ENCODE results near the gene ZDHHC5.

- TF ChIP-seq CTCF (conservative IDR thresholded peaks at IDR 0.05; ENCODE audit: low read depth, low read length) (no peak), CEBPB (IDR thresholded peaks at IDR 0.05; ENCODE audit: low read depth, low read length) (no peak), POLR2A (IDR thresholded peaks at IDR 0.05; ENCODE audit: low read depth, low read length) (no peak), BHLHE40 (IDR thresholded peaks at IDR 0.05; ENCODE audit: low read depth, low read length) (no peak), CHD1 (IDR thresholded peaks at IDR 0.05; ENCODE audit: low read depth, low read length) (no peak), SMC3 (IDR thresholded peaks at IDR 0.05; ENCODE audit: low read depth, low read length) (no peak)
Measured at GRCh38 chr11:57638811-57639320, 29.0 kb upstream of the ZDHHC5 start.
